DOHH2 (cell line): ENCODE results near the gene C2CD2L.

Source experiments
- H3F3A ChIP-seq: fragments of 200-600 bp; sonication (generic), shearing (Covaris generic); 2 replicates; pipeline ENCODE4 v1.6.0; 2016; ENCODE audit warnings: antibody characterized with exemption, mild to moderate bottlenecking; ENCODE audit not compliant: control insufficient read depth, insufficient read depth
- H3K27ac ChIP-seq: fragments of 200-600 bp; sonication (generic); 2 replicates; pipeline ENCODE4 v1.5.1; 2014; ENCODE audit warnings: low read depth, mild to moderate bottlenecking, low read length, moderate library complexity
- H3K27me3 ChIP-seq: fragments of 200-600 bp; sonication (generic); 2 replicates; pipeline ENCODE4 v1.6.1; 2014; ENCODE audit warnings: mild to moderate bottlenecking, low read length, mixed read lengths; ENCODE audit not compliant: control insufficient read depth
- H3K36me3 ChIP-seq: fragments of 200-600 bp; sonication (generic); 2 replicates; pipeline ENCODE4 v1.6.1; 2014; ENCODE audit warnings: mild to moderate bottlenecking, low read length, moderate library complexity, mixed read lengths; ENCODE audit not compliant: control insufficient read depth
- H3K4me1 ChIP-seq: fragments of 200-600 bp; sonication (generic); 2 replicates; pipeline ENCODE4 v1.6.1; 2014; ENCODE audit warnings: mild to moderate bottlenecking, low read length, mixed read lengths; ENCODE audit not compliant: control insufficient read depth
- H3K4me2 ChIP-seq: fragments of 200-600 bp; sonication (generic); 2 replicates; pipeline ENCODE4 v1.6.0; 2014; ENCODE audit warnings: mild to moderate bottlenecking, low read length, moderate library complexity
- H3K4me3 ChIP-seq: fragments of 200-600 bp; sonication (generic); 2 replicates; pipeline ENCODE4 v1.5.1; 2014; ENCODE audit warnings: mild to moderate bottlenecking, low read length, mixed read lengths
- H3K79me2 ChIP-seq: fragments of 200-600 bp; sonication (generic); 2 replicates; pipeline ENCODE4 v1.6.1; 2014; ENCODE audit warnings: mild to moderate bottlenecking, low read length, mixed read lengths; ENCODE audit not compliant: control insufficient read depth
- H3K9me2 ChIP-seq: fragments of 200-600 bp; sonication (generic); replicated peaks from 2 replicates; pipeline ENCODE4 v1.6.1; 2014; ENCODE audit warnings: mild to moderate bottlenecking, low read length, mixed read lengths; ENCODE audit not compliant: control insufficient read depth
- H3K9me3 ChIP-seq: fragments of 200-600 bp; sonication (generic); 2 replicates; pipeline ENCODE4 v1.6.1; 2014; ENCODE audit warnings: antibody characterized with exemption, low read length, mixed read lengths; ENCODE audit not compliant: control insufficient read depth, insufficient read depth
- H4K20me1 ChIP-seq: fragments of 200-600 bp; sonication (generic); 2 replicates; pipeline ENCODE4 v1.6.0; 2014; ENCODE audit warnings: low read depth, mild to moderate bottlenecking, antibody characterized with exemption, low read length, moderate library complexity; ENCODE audit not compliant: control insufficient read depth, insufficient read depth
- EZH2phosphoT487 ChIP-seq: fragments of 200-600 bp; sonication (generic); IDR thresholded peaks from 2 replicates; pipeline ENCODE4 v1.6.1; 2017; ENCODE audit warnings: borderline replicate concordance, mild to moderate bottlenecking, antibody characterized with exemption, low read length, moderate library complexity, mixed read lengths
- TF ChIP-seq, protein P1 (sequence below): fragments of 200-600 bp; sonication (generic); IDR thresholded peaks from one replicate; pipeline ENCODE4 v1.5.1; 2014; ENCODE audit warnings: antibody characterized with exemption, mild to moderate bottlenecking, low read depth, low read length; ENCODE audit not compliant: poor library complexity, severe bottlenecking

The C2CD2L gene

DNA sequence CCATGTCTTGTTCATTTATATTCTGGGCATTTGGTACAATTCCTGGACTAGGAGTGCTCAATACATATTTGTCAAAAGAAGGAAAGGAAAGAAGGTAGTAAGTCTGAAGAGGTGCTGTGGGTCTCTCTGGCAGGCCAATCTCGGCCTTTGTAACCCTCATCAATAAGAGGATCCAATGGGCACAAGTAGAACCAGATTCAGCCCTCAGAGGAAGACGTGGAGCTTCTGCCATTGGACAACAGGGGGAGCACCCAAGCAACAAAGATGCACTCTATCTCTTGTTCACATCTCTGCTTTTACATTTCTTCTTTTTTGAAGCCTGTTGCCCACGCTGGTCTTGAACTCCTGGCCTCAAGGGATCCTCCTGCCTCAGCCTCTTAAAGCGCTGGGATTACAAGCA lies 41.8 kb upstream of the C2CD2L start:
- no peak overlapping the region for H3K27ac ChIP-seq
- no peaks in the 10 kb centered on the region for H4K20me1 ChIP-seq
- peaks cover 12% of the 10 kb centered on the region for H3K36me3 ChIP-seq
- H3K9me3 ChIP-seq: no peaks in the 10 kb centered on the region
- H3K79me2 ChIP-seq: peaks cover 37% of the 10 kb centered on the region
- peaks cover 7% of the 10 kb centered on the region; the same call in 1 of the 2 replicates for H3F3A ChIP-seq
- H3K4me3 ChIP-seq: peak overlapping the region; percentile 7; the same call in 1 of the 2 replicates
- no peaks in the 10 kb centered on the region for H3K27me3 ChIP-seq
- peaks cover 21% of the 10 kb centered on the region for H3K4me1 ChIP-seq
- H3K4me2 ChIP-seq: peak overlapping the region; percentile 76
- H3K9me2 ChIP-seq: no peaks in the 10 kb centered on the region
- TF ChIP-seq EZH2phosphoT487: no peak
- TF ChIP-seq, protein P1, sequence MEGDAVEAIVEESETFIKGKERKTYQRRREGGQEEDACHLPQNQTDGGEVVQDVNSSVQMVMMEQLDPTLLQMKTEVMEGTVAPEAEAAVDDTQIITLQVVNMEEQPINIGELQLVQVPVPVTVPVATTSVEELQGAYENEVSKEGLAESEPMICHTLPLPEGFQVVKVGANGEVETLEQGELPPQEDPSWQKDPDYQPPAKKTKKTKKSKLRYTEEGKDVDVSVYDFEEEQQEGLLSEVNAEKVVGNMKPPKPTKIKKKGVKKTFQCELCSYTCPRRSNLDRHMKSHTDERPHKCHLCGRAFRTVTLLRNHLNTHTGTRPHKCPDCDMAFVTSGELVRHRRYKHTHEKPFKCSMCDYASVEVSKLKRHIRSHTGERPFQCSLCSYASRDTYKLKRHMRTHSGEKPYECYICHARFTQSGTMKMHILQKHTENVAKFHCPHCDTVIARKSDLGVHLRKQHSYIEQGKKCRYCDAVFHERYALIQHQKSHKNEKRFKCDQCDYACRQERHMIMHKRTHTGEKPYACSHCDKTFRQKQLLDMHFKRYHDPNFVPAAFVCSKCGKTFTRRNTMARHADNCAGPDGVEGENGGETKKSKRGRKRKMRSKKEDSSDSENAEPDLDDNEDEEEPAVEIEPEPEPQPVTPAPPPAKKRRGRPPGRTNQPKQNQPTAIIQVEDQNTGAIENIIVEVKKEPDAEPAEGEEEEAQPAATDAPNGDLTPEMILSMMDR: peak; percentile 74

- Histone ChIP-seq H3K4me3 (peak within 1 kb of the TSS; percentile 91), H3F3A (peaks cover 7% of the 10 kb centered on the region; the same call in 1 of the 2 replicates), H3K36me3 (peaks cover 29% of the 10 kb centered on the region), H3K4me1 (peaks cover 21% of the 10 kb centered on the region), H3K9me2 (no peaks in the 10 kb centered on the region), H3K79me2 (peaks cover 37% of the 10 kb centered on the region), H3K27ac (peak within 1 kb of the TSS; percentile 59), H4K20me1 (no peaks in the 10 kb centered on the region), H3K9me3 (no peaks in the 10 kb centered on the region), H3K4me2 (peak within 1 kb of the TSS; percentile 76), H3K27me3 (no peaks in the 10 kb centered on the region)
- no peak for TF ChIP-seq EZH2phosphoT487
- TF ChIP-seq, protein P1: no peak
Observed at GRCh38 chr11:119067371-119068222, 39.5 kb upstream of the C2CD2L start, which contains the start of gene VPS11. Gene VPS11, plus strand, starts transcription at chr11:119067818. Its CDS starts 6 bp downstream, at chr11:119067824.

DNA sequence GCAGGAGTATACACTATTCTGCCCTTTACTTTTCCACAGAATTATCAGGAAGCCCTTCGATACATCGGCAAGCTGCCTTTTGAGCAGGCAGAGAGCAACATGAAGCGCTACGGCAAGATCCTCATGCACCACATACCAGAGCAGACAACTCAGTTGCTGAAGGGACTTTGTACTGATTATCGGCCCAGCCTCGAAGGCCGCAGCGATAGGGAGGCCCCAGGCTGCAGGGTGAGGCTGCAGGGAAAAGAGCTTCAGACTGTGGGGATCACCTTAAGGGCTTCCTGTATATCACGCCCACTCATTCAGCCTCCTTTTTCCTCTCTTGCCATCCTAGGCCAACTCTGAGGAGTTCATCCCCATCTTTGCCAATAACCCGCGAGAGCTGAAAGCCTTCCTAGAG lies 29.3 kb upstream of the C2CD2L start:
- Histone ChIP-seq H3K4me2 (no peak overlapping the region), H3K4me3 (no peak overlapping the region), H3K9me2 (no peaks in the 10 kb centered on the region), H4K20me1 (no peaks in the 10 kb centered on the region), H3F3A (no peaks in the 10 kb centered on the region; the same call in 1 of the 2 replicates), H3K27ac (no peak overlapping the region), H3K27me3 (no peaks in the 10 kb centered on the region), H3K4me1 (no peaks in the 10 kb centered on the region), H3K36me3 (peaks cover 66% of the 10 kb centered on the region), H3K9me3 (no peaks in the 10 kb centered on the region), H3K79me2 (no peaks in the 10 kb centered on the region)
- TF ChIP-seq, protein P1: no peak
- no peak for TF ChIP-seq EZH2phosphoT487
